HG03045 (cell line): ENCODE data around the gene SPAG16.

ENCODE experiments used
- ATAC-seq: cut with Tn5 transposase; IDR thresholded peaks from one replicate; pipeline ENCODE4 v1.9.1; 2021; ENCODE audit warnings: mild to moderate bottlenecking, moderate library complexity; ENCODE audit not compliant: unreplicated experiment

Gene SPAG16

DNA sequence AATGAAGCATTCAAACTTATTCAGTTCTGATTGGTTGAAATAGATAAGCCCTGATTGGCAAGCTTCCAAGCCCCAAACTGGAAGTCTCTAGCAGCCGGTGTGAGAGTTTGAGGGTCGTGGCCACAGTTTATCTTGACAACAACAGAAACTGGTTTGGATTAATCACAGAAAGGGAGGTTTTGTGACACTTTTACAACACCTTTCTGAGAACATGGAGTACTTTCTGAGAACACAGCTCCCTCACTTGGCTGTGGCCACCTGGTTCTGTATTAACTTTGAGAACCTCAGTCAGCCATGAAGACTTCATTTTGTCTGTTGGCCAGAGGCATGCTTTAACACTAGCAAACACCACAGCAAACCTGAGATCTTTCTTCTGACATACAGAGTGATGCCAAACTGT is 845.9 kb downstream of the SPAG16 start:
- no peak for ATAC-seq

GRCh38 chr2:214135966-214136365 is 851.7 kb downstream of the SPAG16 start:
- ATAC-seq, result no peak

DNA sequence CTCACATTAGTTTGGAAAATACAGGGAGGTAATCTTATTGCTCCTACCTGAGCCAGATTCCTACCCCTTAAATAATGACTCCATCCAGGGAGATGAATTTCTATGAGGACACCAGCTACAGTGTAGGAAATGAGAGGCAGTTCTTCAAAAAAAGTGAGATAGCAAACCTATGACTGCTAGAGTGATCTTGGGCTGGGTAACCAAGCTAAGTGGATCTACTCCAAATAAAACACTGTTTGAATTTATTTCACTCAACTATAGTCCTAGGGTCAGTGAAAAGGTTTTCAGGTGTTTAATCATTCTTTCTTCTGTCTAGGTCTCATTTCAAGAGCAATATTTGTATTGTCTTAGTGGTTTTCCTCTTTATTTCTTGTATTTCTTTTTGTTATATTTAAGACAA is 854.5 kb downstream of the SPAG16 start:
- no peak for ATAC-seq

- no peak for ATAC-seq
Observed at GRCh38 chr2:214139630-214140284, 855.5 kb downstream of the SPAG16 start.

GRCh38 chr2:214156971-214157370 is 872.7 kb downstream of the SPAG16 start:
- no peak for ATAC-seq

- no peak for ATAC-seq
Observed at GRCh38 chr2:214158851-214159250, 874.6 kb downstream of the SPAG16 start.

- ATAC-seq, result no peak
Observed at GRCh38 chr2:214169281-214169680, 885.0 kb downstream of the SPAG16 start.

DNA sequence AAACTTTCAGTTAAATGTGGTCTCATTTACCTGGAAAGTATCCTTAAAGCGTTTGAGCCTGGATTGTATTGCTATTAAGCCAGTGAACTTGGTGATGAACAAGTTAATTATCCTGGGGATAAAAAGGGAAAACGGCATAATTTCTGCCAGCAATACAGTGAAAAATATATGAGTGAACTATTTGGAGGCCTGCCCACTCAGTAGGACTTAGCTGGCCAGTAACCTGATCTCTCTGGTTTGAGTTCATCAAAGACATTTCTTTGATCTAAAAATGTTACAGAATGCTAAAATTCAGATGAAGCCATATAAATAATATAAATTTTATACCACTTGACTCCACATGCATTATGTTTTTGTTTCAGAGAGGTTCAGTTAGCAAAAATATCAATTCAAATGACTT is 885.5 kb downstream of the SPAG16 start:
- no peak for ATAC-seq

DNA sequence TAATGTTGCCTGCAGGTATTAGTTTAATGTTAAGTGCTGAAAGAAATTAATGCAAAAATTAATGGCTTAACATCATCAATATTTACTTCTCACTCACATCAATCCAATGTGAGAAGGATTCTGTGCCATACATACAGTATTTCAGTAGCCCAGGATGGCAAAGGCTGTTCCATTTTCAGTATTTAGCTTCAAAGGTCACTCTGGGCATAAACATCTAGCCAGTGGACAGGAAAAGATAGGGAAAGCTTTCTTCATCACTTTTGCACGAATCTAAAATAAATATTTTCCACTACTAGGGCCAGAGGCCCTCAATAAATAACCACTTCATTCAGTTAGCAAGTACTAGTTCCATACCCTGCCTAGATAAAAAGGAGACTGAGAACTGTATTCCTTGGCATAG is 890.3 kb downstream of the SPAG16 start:
- no peak for ATAC-seq

DNA sequence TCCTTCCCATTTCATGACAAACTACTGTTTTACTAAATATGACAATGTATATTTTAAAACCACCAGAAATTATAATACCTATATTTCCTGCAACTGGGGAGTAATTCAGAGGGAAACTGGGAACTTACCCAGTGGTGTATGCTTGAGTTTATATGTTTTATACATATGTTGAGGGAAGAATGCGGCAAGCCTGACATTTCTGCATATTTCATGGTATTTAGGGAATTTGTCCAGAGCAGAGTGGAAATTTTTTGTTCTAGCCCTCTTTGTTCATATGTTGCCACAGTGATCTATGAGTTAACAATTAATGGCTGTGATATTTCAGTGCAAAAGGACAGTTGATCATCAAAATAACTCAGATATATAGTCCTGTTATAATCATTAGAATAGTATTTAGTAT is 895.8 kb downstream of the SPAG16 start:
- ATAC-seq, result no peak

DNA sequence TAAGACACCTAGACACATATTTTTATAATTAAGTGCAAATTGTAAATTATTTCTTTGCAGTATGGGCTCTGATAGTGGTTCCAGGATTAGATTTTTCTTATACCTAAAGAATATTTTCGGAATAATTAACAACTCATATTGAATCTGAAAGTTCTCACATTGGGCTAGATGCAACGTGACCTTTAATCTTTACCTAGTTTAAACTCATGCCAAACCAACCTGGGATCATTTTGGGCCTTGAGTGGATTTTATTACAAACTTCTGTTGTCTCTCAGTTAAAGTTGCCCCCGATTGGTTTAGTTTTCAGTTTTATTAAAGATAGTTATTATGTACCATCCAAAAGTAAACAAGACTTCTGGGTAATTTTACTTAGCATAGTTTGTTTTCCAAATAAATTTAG is 896.4 kb downstream of the SPAG16 start:
- ATAC-seq, result no peak

DNA sequence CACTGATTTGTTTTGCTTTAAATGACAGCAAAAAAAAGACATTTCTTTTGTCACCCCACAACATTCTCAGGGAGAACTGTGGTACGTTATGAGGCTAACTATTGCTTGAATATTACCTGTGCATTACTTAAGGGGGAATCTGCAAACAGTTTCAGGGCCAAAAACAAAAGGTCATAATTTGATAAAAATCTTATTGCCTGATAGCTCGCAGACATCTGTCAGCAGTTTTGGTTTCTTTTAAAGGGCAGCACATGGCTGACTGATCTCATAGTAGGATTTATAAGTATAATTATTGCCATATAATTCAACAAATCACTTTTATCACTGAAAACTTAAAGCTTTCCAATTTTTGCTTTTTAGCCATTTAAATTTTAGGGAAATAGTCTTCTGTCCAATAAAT is 900.2 kb downstream of the SPAG16 start:
- ATAC-seq, result no peak

DNA sequence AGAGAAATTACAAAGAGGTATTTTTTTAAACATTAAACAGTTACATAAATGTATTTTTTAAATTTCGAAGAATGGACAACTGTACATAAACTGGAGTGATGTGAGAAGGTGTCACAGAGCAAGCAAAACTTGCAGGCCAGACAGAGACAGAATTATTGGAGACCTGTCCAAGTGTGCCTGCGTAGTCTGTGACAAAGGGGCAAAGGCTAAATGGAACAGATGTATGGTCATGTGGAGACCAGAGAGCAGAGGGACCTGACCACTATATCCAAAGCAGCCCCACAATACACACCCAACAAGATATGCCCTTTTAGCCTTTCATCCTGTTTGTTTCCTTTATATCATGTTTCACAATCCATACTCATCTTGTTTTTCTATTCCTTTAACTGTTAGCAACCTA is 901.3 kb downstream of the SPAG16 start:
- no peak for ATAC-seq

DNA sequence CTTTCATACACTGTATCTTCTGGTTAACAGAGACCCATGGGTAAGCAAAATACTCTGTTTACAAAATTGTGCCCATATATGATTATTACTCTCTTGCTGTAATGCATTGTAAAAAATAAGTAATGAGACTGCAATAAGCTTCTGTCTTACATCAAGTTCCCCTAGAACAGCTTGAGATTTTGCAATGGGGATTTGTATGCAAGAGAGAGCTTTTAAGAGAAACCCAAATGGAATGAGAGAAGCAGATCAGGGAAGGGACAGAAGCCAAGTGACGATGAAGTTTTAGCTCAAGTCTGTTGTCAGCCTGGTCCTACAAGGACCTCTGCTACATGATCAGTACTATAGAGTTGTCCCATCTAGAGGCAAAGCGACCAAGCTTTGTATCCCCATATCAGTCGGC is 908.4 kb downstream of the SPAG16 start:
- ATAC-seq, result no peak

DNA sequence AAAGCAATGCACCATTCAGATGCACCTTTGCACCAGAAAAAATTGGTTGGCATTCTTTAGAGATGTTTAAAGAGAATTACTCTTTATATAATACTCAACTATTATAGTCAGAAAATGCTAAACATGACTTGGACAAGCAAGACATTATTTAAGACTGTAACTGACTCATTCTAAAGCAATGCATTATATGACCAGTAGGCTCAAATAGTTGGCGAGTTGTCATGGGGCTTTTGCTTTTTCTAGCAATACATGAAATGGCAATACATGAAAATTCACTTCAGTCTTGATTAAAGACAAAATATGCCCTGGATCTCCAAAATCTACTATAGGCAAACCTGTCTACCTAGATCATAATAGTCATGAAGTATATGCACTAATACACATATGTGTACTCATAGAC is 909.7 kb downstream of the SPAG16 start:
- no peak for ATAC-seq

- ATAC-seq, result no peak
Observed at GRCh38 chr2:214196260-214196659, 912.0 kb downstream of the SPAG16 start.

DNA sequence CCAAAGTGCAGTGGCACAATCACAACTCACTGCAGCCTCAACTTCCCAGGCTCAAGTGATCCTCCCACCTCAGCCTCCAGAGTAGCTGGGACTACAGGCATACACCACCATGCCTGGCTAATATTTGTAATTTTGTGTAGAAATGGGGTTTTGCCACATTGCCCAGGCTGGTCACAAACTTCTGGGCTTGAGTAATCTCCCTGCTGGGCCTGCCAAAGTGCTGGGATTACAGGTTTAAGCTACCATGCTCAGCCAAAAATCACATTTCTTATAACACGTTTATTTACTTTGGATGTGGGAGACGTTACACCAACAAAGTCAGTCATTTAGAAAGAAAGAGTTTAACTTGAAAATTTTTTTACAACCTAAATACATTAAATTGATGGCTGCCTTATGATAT is 917.6 kb downstream of the SPAG16 start:
- ATAC-seq, result no peak

- no peak for ATAC-seq
Observed at GRCh38 chr2:214203214-214203613, 919.0 kb downstream of the SPAG16 start.

GRCh38 chr2:214203744-214204289 is 919.6 kb downstream of the SPAG16 start:
- no peak for ATAC-seq

- no peak for ATAC-seq
Observed at GRCh38 chr2:214215107-214215506, 930.8 kb downstream of the SPAG16 start.

DNA sequence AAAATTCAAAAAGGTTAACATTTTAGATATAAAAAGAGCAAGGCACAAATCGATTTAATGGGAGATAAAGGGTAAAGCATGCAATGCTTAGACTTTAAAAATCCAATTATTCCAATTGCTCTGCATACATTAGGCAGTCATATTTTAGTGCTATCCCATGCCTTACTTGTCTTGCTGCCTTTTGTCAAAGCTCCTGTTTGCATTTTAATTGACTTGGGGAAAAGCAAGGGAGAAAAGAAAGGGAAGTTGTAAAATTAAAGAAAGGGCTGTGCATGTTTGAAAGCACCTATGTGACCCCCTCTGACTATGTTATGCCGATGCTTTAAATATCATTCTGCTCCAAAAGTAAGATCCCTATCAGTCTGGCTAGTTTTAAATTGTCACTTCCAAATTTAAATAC is 932.9 kb downstream of the SPAG16 start:
- no peak for ATAC-seq

- no peak for ATAC-seq
Observed at GRCh38 chr2:214217599-214217998, 933.3 kb downstream of the SPAG16 start.

- ATAC-seq, result no peak
Observed at GRCh38 chr2:214220251-214220650, 936.0 kb downstream of the SPAG16 start.
